Lower lobe of right lung (tissue), 2 donors: Measurements from ENCODE around the gene TMEM256. TPM values are rescaled to one million over a fixed set of nuclear protein-coding genes. Genes with fewer than 3 reads are reported as not detected.

ENCODE experiments used
- ATAC-seq, 2 donors: fragments of 200-7000 bp; cut with Tn5 transposase; one replicate each; pipeline ENCODE4 v1.9.1; 2020 to 2022; ENCODE audit warnings: mild to moderate bottlenecking in 2 of 2, moderate library complexity in 2 of 2
- DNase-seq: peaks from one replicate; pipeline ENCODE4 v3.0.0-alpha.2; 2020
- H3K27ac ChIP-seq: fragments of 200-600 bp; one replicate; pipeline ENCODE4 v1.8.0; 2022
- H3K27me3 ChIP-seq: fragments of 200-600 bp; one replicate; pipeline ENCODE4 v1.8.0; 2022; ENCODE audit warnings: low read depth
- H3K36me3 ChIP-seq: fragments of 200-600 bp; one replicate; pipeline ENCODE4 v1.8.0; 2022; ENCODE audit warnings: mild to moderate bottlenecking
- H3K4me1 ChIP-seq: fragments of 200-600 bp; one replicate; pipeline ENCODE4 v1.8.0; 2022
- H3K4me3 ChIP-seq: fragments of 200-600 bp; one replicate; pipeline ENCODE4 v1.8.0; 2022; ENCODE audit warnings: mild to moderate bottlenecking
- H3K9me3 ChIP-seq: fragments of 200-600 bp; one replicate; pipeline ENCODE4 v1.8.0; 2022
- CTCF ChIP-seq: fragments of 200-600 bp; IDR thresholded peaks from one replicate; pipeline ENCODE4 v1.8.0; 2022; ENCODE audit warnings: antibody characterized with exemption, mild to moderate bottlenecking
- intact Hi-C: fragments of 100-400 bp; cut with DNase I; formaldehyde crosslinking; loops from one replicate; pipeline ENCODE4 v1.11.0; 2022
- total RNA-seq: library from RNA; stranded (reverse); fragmentation: NEBNext Ultra II Directional; extraction: Animal tissue kit (Norgen Biotek cat#: 25700); gene quantifications from one replicate; pipeline ENCODE4 v1.2.1, GENCODE V29; 2021
- donor health status: DM: no; HTN: yes; CAD: no; lungs with severe emphysema.

Gene TMEM256
- total RNA-seq, 1 donor from 2014 or later: 51.2 TPM

- no peaks in the 10 kb centered on the region for H3K9me3 ChIP-seq
- peaks cover 10% of the 10 kb centered on the region for H3K27me3 ChIP-seq
- ATAC-seq (no peak), DNase-seq (no peak)
- intact Hi-C loops: no loop called here
- no peak for TF ChIP-seq CTCF
- H3K27ac ChIP-seq: peak overlapping the region; percentile 49
- peak overlapping the region; percentile 52 for H3K4me3 ChIP-seq
- H3K4me1 ChIP-seq: peaks cover 26% of the 10 kb centered on the region
- peaks cover 33% of the 10 kb centered on the region for H3K36me3 ChIP-seq
Observed at GRCh38 chr17:7384489-7385081, 19.3 kb downstream of the TMEM256 start.

- H3K27me3 ChIP-seq: peaks cover 10% of the 10 kb centered on the region
- peaks cover 26% of the 10 kb centered on the region for H3K4me1 ChIP-seq
- no peaks in the 10 kb centered on the region for H3K9me3 ChIP-seq
- H3K27ac ChIP-seq: peak overlapping the region; percentile 49
- H3K36me3 ChIP-seq: peaks cover 26% of the 10 kb centered on the region
- intact Hi-C loops: no loop called here
- ATAC-seq: peak; percentile 45 to 68
- peak overlapping the region; percentile 52 for H3K4me3 ChIP-seq
- TF ChIP-seq CTCF: no peak
- peak; percentile 51 for DNase-seq
Observed at GRCh38 chr17:7383742-7384488, 20.0 kb downstream of the TMEM256 start.

- H3K4me3 ChIP-seq: peak overlapping the region; percentile 52
- peaks cover 10% of the 10 kb centered on the region for H3K27me3 ChIP-seq
- peaks cover 21% of the 10 kb centered on the region for H3K36me3 ChIP-seq
- no peaks in the 10 kb centered on the region for H3K9me3 ChIP-seq
- intact Hi-C loops: no loop called here
- peaks cover 26% of the 10 kb centered on the region for H3K4me1 ChIP-seq
- peak overlapping the region; percentile 49 for H3K27ac ChIP-seq
- no peak for TF ChIP-seq CTCF
- ATAC-seq (no peak), DNase-seq (no peak)
Observed at GRCh38 chr17:7383371-7383741, 20.5 kb downstream of the TMEM256 start.

GRCh38 chr17:7382901-7383300 lies 21.0 kb downstream of the TMEM256 start:
- Histone ChIP-seq H3K27ac (no peak overlapping the region), H3K9me3 (no peaks in the 10 kb centered on the region), H3K4me3 (no peak overlapping the region), H3K4me1 (peaks cover 26% of the 10 kb centered on the region), H3K36me3 (peaks cover 16% of the 10 kb centered on the region), H3K27me3 (peaks cover 10% of the 10 kb centered on the region)
- no peak for DNase-seq
- no peak for ATAC-seq
- TF ChIP-seq CTCF: no peak
- intact Hi-C loops: no loop called here

GRCh38 chr17:7380855-7381683 lies 22.8 kb downstream of the TMEM256 start, which contains the start of gene TNK1:
Gene TNK1 (plus strand): TSS chr17:7381089. CDS start chr17:7382927, 1,838 bp downstream.
- peaks cover 6% of the 10 kb centered on the region for H3K36me3 ChIP-seq
- ATAC-seq (peak; percentile 82 to 93), DNase-seq (peak; percentile 79)
- peaks cover 26% of the 10 kb centered on the region for H3K4me1 ChIP-seq
- H3K4me3 ChIP-seq: peak within 1 kb of the TSS; percentile 61
- H3K27ac ChIP-seq: peak within 1 kb of the TSS; percentile 71
- intact Hi-C loops: no loop called here
- H3K27me3 ChIP-seq: peaks cover 10% of the 10 kb centered on the region
- no peak for TF ChIP-seq CTCF
- H3K9me3 ChIP-seq: no peaks in the 10 kb centered on the region
